Prostate gland (tissue), 2 donors: ENCODE measurements around the gene TMEM140.
"Not testable (repeated sequence)": the region's sequence is repeated elsewhere in the genome, so short reads cannot be mapped to it uniquely, and the experiment has no call there.

Source experiments
- POLR2A ChIP-seq: fragments of 450-650 bp; IDR thresholded peaks from one replicate; pipeline ENCODE4 v1.6.1; 2016; ENCODE audit warnings: antibody characterized with exemption, mild to moderate bottlenecking
- TF ChIP-seq, protein P1 (sequence below), 4 experiments: fragments of 200-600 bp in 2 of 4; fragments of 450-650 bp in 2 of 4; sonication (generic) in 2 of 4; IDR thresholded peaks; 1 replicate in 3 of 4; 2 replicates in 1 of 4; pipeline ENCODE4 v1.5.1; 2016 to 2019; ENCODE audit warnings: antibody characterized with exemption in 4 of 4, mild to moderate bottlenecking in 2 of 4, moderate library complexity in 2 of 4

- TF ChIP-seq, protein P1, sequence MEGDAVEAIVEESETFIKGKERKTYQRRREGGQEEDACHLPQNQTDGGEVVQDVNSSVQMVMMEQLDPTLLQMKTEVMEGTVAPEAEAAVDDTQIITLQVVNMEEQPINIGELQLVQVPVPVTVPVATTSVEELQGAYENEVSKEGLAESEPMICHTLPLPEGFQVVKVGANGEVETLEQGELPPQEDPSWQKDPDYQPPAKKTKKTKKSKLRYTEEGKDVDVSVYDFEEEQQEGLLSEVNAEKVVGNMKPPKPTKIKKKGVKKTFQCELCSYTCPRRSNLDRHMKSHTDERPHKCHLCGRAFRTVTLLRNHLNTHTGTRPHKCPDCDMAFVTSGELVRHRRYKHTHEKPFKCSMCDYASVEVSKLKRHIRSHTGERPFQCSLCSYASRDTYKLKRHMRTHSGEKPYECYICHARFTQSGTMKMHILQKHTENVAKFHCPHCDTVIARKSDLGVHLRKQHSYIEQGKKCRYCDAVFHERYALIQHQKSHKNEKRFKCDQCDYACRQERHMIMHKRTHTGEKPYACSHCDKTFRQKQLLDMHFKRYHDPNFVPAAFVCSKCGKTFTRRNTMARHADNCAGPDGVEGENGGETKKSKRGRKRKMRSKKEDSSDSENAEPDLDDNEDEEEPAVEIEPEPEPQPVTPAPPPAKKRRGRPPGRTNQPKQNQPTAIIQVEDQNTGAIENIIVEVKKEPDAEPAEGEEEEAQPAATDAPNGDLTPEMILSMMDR (IDR thresholded peaks at IDR 0.05), result not testable (repeated sequence)
- not testable (repeated sequence) for TF ChIP-seq POLR2A
Observed at GRCh38 chr7:135211946-135212685, 64.2 kb downstream of the TMEM140 start.
